Gastrocnemius medialis (tissue), 4 donors: ENCODE data around the gene PHF20.

Experiments used
- CTCF ChIP-seq, 5 experiments: fragments of 450-650 bp in 3 of 5; fragments of 200-600 bp in 2 of 5; sonication (generic) in 2 of 5; IDR thresholded peaks in 4 of 5; conservative IDR thresholded peaks in 1 of 5; 1 replicate in 4 of 5; 2 replicates in 1 of 5; pipeline ENCODE4 v1.5.1; 2016 to 2019; ENCODE audit warnings: antibody characterized with exemption in 5 of 5, mild to moderate bottlenecking in 3 of 5, moderate library complexity in 3 of 5
- POLR2A ChIP-seq, 2 donors: fragments of 450-650 bp; IDR thresholded peaks; one replicate each; pipeline ENCODE4 v1.6.1; 2017; ENCODE audit warnings: antibody characterized with exemption in 2 of 2, mild to moderate bottlenecking in 2 of 2, moderate library complexity in 2 of 2

GRCh38 chr20:35891375-35891774 is 119.6 kb downstream of the PHF20 start:
- TF ChIP-seq CTCF (IDR thresholded peaks at IDR 0.05 in 4 of 5, conservative IDR thresholded peaks at IDR 0.05 in 1 of 5): no peak
- TF ChIP-seq POLR2A (IDR thresholded peaks at IDR 0.05): no peak
